Neural progenitor cell (in vitro differentiated cells): Measurements from ENCODE around the gene GPRC5A.

Experiments
- EZH2 ChIP-seq: fragments of 200-600 bp; sonication (generic); IDR thresholded peaks from 2 replicates; pipeline ENCODE4 v1.6.1; 2017; ENCODE audit warnings: antibody characterized with exemption, mild to moderate bottlenecking, moderate library complexity
- EZH2phosphoT487 ChIP-seq: fragments of 200-600 bp; sonication (generic); IDR thresholded peaks from 2 replicates; pipeline ENCODE4 v1.6.1; 2017; ENCODE audit warnings: antibody characterized with exemption
- TF ChIP-seq, protein P1 (sequence below): fragments of 200-600 bp; sonication (generic); IDR thresholded peaks from 2 replicates; pipeline ENCODE4 v1.5.1; 2017; ENCODE audit warnings: antibody characterized with exemption, mild to moderate bottlenecking

GRCh38 chr12:12922978-12923377 is 31.6 kb downstream of the GPRC5A start:
- TF ChIP-seq, protein P1, sequence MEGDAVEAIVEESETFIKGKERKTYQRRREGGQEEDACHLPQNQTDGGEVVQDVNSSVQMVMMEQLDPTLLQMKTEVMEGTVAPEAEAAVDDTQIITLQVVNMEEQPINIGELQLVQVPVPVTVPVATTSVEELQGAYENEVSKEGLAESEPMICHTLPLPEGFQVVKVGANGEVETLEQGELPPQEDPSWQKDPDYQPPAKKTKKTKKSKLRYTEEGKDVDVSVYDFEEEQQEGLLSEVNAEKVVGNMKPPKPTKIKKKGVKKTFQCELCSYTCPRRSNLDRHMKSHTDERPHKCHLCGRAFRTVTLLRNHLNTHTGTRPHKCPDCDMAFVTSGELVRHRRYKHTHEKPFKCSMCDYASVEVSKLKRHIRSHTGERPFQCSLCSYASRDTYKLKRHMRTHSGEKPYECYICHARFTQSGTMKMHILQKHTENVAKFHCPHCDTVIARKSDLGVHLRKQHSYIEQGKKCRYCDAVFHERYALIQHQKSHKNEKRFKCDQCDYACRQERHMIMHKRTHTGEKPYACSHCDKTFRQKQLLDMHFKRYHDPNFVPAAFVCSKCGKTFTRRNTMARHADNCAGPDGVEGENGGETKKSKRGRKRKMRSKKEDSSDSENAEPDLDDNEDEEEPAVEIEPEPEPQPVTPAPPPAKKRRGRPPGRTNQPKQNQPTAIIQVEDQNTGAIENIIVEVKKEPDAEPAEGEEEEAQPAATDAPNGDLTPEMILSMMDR, result no peak
- TF ChIP-seq EZH2 (no peak), EZH2phosphoT487 (no peak)
